ENCODE results near the gene KDM2B.

- TF ChIP-seq USF2 (IDR thresholded peaks at IDR 0.05; ENCODE audit: low read length) (no peak), BCL11A (IDR thresholded peaks at IDR 0.05; ENCODE audit: low read depth in 2 of 2, low read length in 2 of 2) (no peak), TAF1 (IDR thresholded peaks at IDR 0.05; ENCODE audit: low read depth, low read length) (no peak), BRCA1 (IDR thresholded peaks at IDR 0.05; ENCODE audit: low read depth, low read length) (no peak), JUN (IDR thresholded peaks at IDR 0.05; ENCODE audit: low read depth, low read length) (no peak), POLR2A (IDR thresholded peaks at IDR 0.05; ENCODE audit: control extremely low read depth in 1 of 2, low read depth in 2 of 2, low read length in 2 of 2) (no peak), SP1 (IDR thresholded peaks at IDR 0.05; ENCODE audit: low read depth, low read length) (no peak), POLR2AphosphoS5 (IDR thresholded peaks at IDR 0.05; ENCODE audit: low read depth, low read length) (no peak), TEAD4 (IDR thresholded peaks at IDR 0.05; ENCODE audit: low read depth, low read length) (no peak), GABPA (IDR thresholded peaks at IDR 0.05; ENCODE audit: borderline replicate concordance, insufficient read depth, low read length) (no peak), PHF8 (conservative IDR thresholded peaks at IDR 0.05; ENCODE audit: low read depth, low read length) (no peak)
- TF ChIP-seq, protein P1, sequence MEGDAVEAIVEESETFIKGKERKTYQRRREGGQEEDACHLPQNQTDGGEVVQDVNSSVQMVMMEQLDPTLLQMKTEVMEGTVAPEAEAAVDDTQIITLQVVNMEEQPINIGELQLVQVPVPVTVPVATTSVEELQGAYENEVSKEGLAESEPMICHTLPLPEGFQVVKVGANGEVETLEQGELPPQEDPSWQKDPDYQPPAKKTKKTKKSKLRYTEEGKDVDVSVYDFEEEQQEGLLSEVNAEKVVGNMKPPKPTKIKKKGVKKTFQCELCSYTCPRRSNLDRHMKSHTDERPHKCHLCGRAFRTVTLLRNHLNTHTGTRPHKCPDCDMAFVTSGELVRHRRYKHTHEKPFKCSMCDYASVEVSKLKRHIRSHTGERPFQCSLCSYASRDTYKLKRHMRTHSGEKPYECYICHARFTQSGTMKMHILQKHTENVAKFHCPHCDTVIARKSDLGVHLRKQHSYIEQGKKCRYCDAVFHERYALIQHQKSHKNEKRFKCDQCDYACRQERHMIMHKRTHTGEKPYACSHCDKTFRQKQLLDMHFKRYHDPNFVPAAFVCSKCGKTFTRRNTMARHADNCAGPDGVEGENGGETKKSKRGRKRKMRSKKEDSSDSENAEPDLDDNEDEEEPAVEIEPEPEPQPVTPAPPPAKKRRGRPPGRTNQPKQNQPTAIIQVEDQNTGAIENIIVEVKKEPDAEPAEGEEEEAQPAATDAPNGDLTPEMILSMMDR (IDR thresholded peaks at IDR 0.05; ENCODE audit: control extremely low read depth in 1 of 3, insufficient read depth in 1 of 3, low read depth in 1 of 3, low read length in 3 of 3): no peak
These were observed 40.9 kb downstream of the KDM2B start for GRCh38 chr12:121539908-121540307.
